SK-N-SH (cell line): ENCODE measurements around the gene ZNF474. TPM values are rescaled to one million over a fixed set of nuclear protein-coding genes. Genes with fewer than 3 reads are reported as not detected.

Experiments used
- CTCF ChIA-PET: fragments of 300-600, 350-600 bp; formaldehyde crosslinking; extraction: SDS; loops from one replicate; lab custom pipeline; 2021; lab: Yijun Ruan, JAX
- POLR2A ChIA-PET: fragments of 350-600 bp; sonication (Branson Sonifier 250); formaldehyde crosslinking; extraction: SDS; loops from one replicate; lab custom pipeline; 2020; ENCODE audit warnings: antibody characterized with exemption, inconsistent platforms; lab: Yijun Ruan, JAX
- DNase-seq: peaks from one replicate; pipeline ENCODE4 v3.0.0; 2012
- H2AFZ ChIP-seq: fragments of 200-600 bp; sonication (generic); 2 replicates; pipeline ENCODE4 v1.8.1; 2016; ENCODE audit warnings: antibody characterized with exemption, mild to moderate bottlenecking, low read depth
- H3F3A ChIP-seq: fragments of 200-600 bp; sonication (generic); replicated peaks from 2 replicates; pipeline ENCODE3; 2016; ENCODE audit warnings: antibody characterized with exemption, mild to moderate bottlenecking; ENCODE audit not compliant: insufficient read depth
- H3K27ac ChIP-seq, 2 experiments: fragments of 200-500 bp in 1 of 2; fragments of 200-600 bp in 1 of 2; sonication (Bioruptor generic) in 1 of 2; sonication (generic), shearing (Covaris generic) in 1 of 2; 2 replicates each; pipeline versions ENCODE4 v1.5.1 to v1.6.1; 2014 to 2016; ENCODE audit warnings: low read depth in 2 of 2, inconsistent platforms in 1 of 2, low read length in 1 of 2, mild to moderate bottlenecking in 1 of 2, mixed read lengths in 1 of 2
- H3K27me3 ChIP-seq: fragments of 200-600 bp; sonication (generic), shearing (Covaris generic); 2 replicates; pipeline ENCODE4 v1.6.1; 2016; ENCODE audit warnings: mixed run types; ENCODE audit not compliant: insufficient read depth
- H3K36me3 ChIP-seq, 2 experiments: fragments of 200-500 bp in 1 of 2; fragments of 200-600 bp in 1 of 2; sonication (Bioruptor generic) in 1 of 2; sonication (generic) in 1 of 2; replicated peaks in 1 of 2; 2 replicates each; pipeline versions ENCODE3 to v1.5.1; 2014 to 2016; ENCODE audit warnings: low read length in 1 of 2, mild to moderate bottlenecking in 1 of 2; ENCODE audit not compliant: insufficient read depth in 2 of 2, control insufficient read depth in 1 of 2
- H3K4me1 ChIP-seq, 2 experiments: fragments of 200-500 bp in 1 of 2; fragments of 200-600 bp in 1 of 2; sonication (Bioruptor generic) in 1 of 2; sonication (generic), shearing (Covaris generic) in 1 of 2; 2 replicates each; pipeline versions ENCODE4 v1.5.1 to v1.6.1; 2014 to 2016; ENCODE audit warnings: low read depth in 1 of 2, low read length in 1 of 2, mixed run types in 1 of 2; ENCODE audit not compliant: insufficient read depth in 2 of 2, control insufficient read depth in 1 of 2
- H3K4me2 ChIP-seq: fragments of 200-600 bp; sonication (generic), shearing (Covaris generic); 2 replicates; pipeline ENCODE4 v1.6.1; 2017; ENCODE audit warnings: mixed run types
- H3K4me3 ChIP-seq, 2 experiments: fragments of 200-500 bp in 1 of 2; fragments of 200-600 bp in 1 of 2; sonication (Bioruptor generic) in 1 of 2; sonication (generic), shearing (Covaris generic) in 1 of 2; 2 replicates each; pipeline versions ENCODE4 v1.5.1 to v1.8.1; 2014 to 2016; ENCODE audit warnings: low read depth in 2 of 2, inconsistent platforms in 1 of 2, low read length in 1 of 2, mild to moderate bottlenecking in 1 of 2, mixed read lengths in 1 of 2, moderate library complexity in 1 of 2
- H3K79me2 ChIP-seq: fragments of 200-600 bp; sonication (generic); 2 replicates; pipeline ENCODE4 v1.8.1; 2017; ENCODE audit warnings: mild to moderate bottlenecking; ENCODE audit not compliant: insufficient read depth
- H3K9ac ChIP-seq: fragments of 200-600 bp; sonication (generic); 2 replicates; pipeline ENCODE4 v1.6.1; 2017; ENCODE audit warnings: mixed run types
- H3K9me2 ChIP-seq: fragments of 200-600 bp; sonication (generic); 2 replicates; pipeline ENCODE4 v1.6.1; 2017; ENCODE audit warnings: mixed run types
- H3K9me3 ChIP-seq: fragments of 200-600 bp; sonication (generic); 2 replicates; pipeline ENCODE4 v1.6.1; 2017; ENCODE audit warnings: mixed run types, mild to moderate bottlenecking, moderate library complexity
- H4K20me1 ChIP-seq: fragments of 200-600 bp; sonication (generic); 2 replicates; pipeline ENCODE4 v1.6.1; 2017; ENCODE audit warnings: mild to moderate bottlenecking, mixed run types; ENCODE audit not compliant: insufficient read depth
- ELF1 ChIP-seq: IDR thresholded peaks from 2 replicates; pipeline ENCODE4 v1.4.0; 2012
- FOXM1 ChIP-seq: IDR thresholded peaks from 2 replicates; pipeline ENCODE4 v1.4.0; 2012; ENCODE audit warnings: low read depth, mild to moderate bottlenecking
- MXI1 ChIP-seq: IDR thresholded peaks from 2 replicates; pipeline ENCODE4 v1.6.1; 2012; ENCODE audit warnings: mild to moderate bottlenecking, low read depth, low read length, improper control_type of control experiment
- NFIC ChIP-seq: IDR thresholded peaks from 2 replicates; pipeline ENCODE4 v1.4.0; 2012; ENCODE audit warnings: borderline replicate concordance
- PBX3 ChIP-seq: IDR thresholded peaks from 2 replicates; pipeline ENCODE4; 2012
- POLR2AphosphoS5 ChIP-seq: IDR thresholded peaks from 2 replicates; pipeline ENCODE4 v1.6.1; 2012; ENCODE audit warnings: low read depth, low read length
- TAF1 ChIP-seq: IDR thresholded peaks from 2 replicates; pipeline ENCODE4 v1.6.1; 2012; ENCODE audit warnings: low read depth, mild to moderate bottlenecking, low read length, moderate library complexity, borderline replicate concordance
- TCF12 ChIP-seq: IDR thresholded peaks from 2 replicates; pipeline ENCODE4 v1.4.0; 2012
- USF2 ChIP-seq: fragments of 150-350 bp; IDR thresholded peaks from 2 replicates; pipeline ENCODE4 v1.6.1; 2017; ENCODE audit warnings: antibody characterized with exemption, low read length, low read depth, borderline replicate concordance
- YY1 ChIP-seq: IDR thresholded peaks from 2 replicates; pipeline ENCODE4 v1.4.0; 2012; ENCODE audit warnings: low read depth, mild to moderate bottlenecking
- ZBTB33 ChIP-seq: IDR thresholded peaks from 2 replicates; pipeline ENCODE4 v1.4.0; 2012; ENCODE audit warnings: low read depth, borderline replicate concordance
- WGBS: methylation state at CpG from one replicate; pipeline ENCODE4 v1.1.6; 2017; ENCODE audit warnings: low lambda C conversion rate; 5-methylcytosine and 5-hydroxymethylcytosine counted together
- polyA plus RNA-seq, 3 experiments: library from polyadenylated mRNA; depleted of rRNA; stranded (reverse); fragments of >200 nt; gene quantifications; 2 replicates each; pipeline ENCODE4 v1.2.3, GENCODE V29; 2012

The ZNF474 gene
- polyA plus RNA-seq, 1 of the 3 experiments (the other 2 are of a cell fraction) = 0.08 TPM

GRCh38 chr5:122172207-122172606, 42.9 kb downstream of the ZNF474 start (continued):
- no peak for TF ChIP-seq MXI1
- no peak for TF ChIP-seq FOXM1
- TF ChIP-seq ELF1 = no peak
- TF ChIP-seq YY1 = no peak
- TF ChIP-seq POLR2AphosphoS5 = no peak
- no peak for TF ChIP-seq USF2
- TF ChIP-seq TCF12 = 0 out of 2 replicates have a peak, but pooled peaks have one; percentile 24
- no peak for TF ChIP-seq TAF1
- TF ChIP-seq NFIC = peak; percentile 61; the same call in 1 of the 2 replicates
- no peak for TF ChIP-seq PBX3

GRCh38 chr5:122173474-122174415, 44.4 kb downstream of the ZNF474 start:
- no peak overlapping the region for H3K4me3 ChIP-seq
- no peaks in the 10 kb centered on the region for H3K36me3 ChIP-seq
- peak overlapping the region; percentile 45; the same call in 1 of the 2 replicates for H2AFZ ChIP-seq
- WGBS = 92% methylated on average over 5 of the region's 5 CpGs
- H3K9ac ChIP-seq = no peak overlapping the region
- H3K4me2 ChIP-seq = no peak overlapping the region
- ChIA-PET CTCF (no interaction called here), POLR2A (no interaction called here)
- H3F3A ChIP-seq = peaks cover 14% of the 10 kb centered on the region
- no peaks in the 10 kb centered on the region for H3K9me2 ChIP-seq
- H3K79me2 ChIP-seq = no peaks in the 10 kb centered on the region
- no peaks in the 10 kb centered on the region for H3K27me3 ChIP-seq
- peak overlapping the region; percentile 56 to 60; a peak in 3 of 4 replicates for H3K27ac ChIP-seq
- H4K20me1 ChIP-seq = no peaks in the 10 kb centered on the region
- TF ChIP-seq TCF12 (peak; percentile 30), ZBTB33 (no peak)
- no peaks in the 10 kb centered on the region for H3K9me3 ChIP-seq
- H3K4me1 ChIP-seq = peaks cover 12 to 39% of the 10 kb centered on the region in 2 experiments
- no peak for DNase-seq
